ENCODE measurements around the gene ANKRD34B. TPM values are rescaled to one million over a fixed set of nuclear protein-coding genes. Genes with fewer than 3 reads are reported as not detected.

Gene ANKRD34B
- total RNA-seq, 1 experiment from 2014 or later: not detected

- Histone ChIP-seq H3K36me3 (ENCODE audit: control insufficient read depth in 1 of 2, insufficient read depth in 2 of 2, low read length in 2 of 2) (no peaks in the 10 kb centered on the region), H3K9me2 (ENCODE audit: insufficient read depth) (no peaks in the 10 kb centered on the region), H3K27me3 (ENCODE audit: insufficient read depth, low read length) (no peaks in the 10 kb centered on the region), H3K27ac (ENCODE audit: low read depth, low read length) (no peak overlapping the region), H3K4me2 (ENCODE audit: low read length) (no peak overlapping the region), H3K79me2 (ENCODE audit: insufficient read depth, low read length) (no peaks in the 10 kb centered on the region), H2AFZ (ENCODE audit: low read depth, low read length, poor library complexity, severe bottlenecking) (no peak overlapping the region), H3K9me3 (ENCODE audit: control insufficient read depth in 1 of 2, insufficient read depth in 1 of 2, low read depth in 1 of 2, low read length in 2 of 2) (no peaks in the 10 kb centered on the region), H3K4me3 (replicated peaks in 1 of 2; ENCODE audit: low read depth in 1 of 2, low read length in 2 of 2) (no peak overlapping the region), H4K20me1 (ENCODE audit: insufficient read depth) (no peaks in the 10 kb centered on the region), H3K4me1 (ENCODE audit: control insufficient read depth in 1 of 2, insufficient read depth in 2 of 2, low read length in 2 of 2) (no peaks in the 10 kb centered on the region), H3K9ac (ENCODE audit: low read length) (no peak overlapping the region)
- intact Hi-C loops (cut with micrococcal nuclease): no loop called here
- ATAC-seq (no peak), DNase-seq (ENCODE audit: low read depth, low spot score) (no peak)
- ChIA-PET RAD21 (ENCODE audit: low non-redundant PET in 1 of 2, low total read pairs in 2 of 2, uncharacterized antibody in 2 of 2, unreplicated experiment in 2 of 2) (no interaction called here), CTCF (no interaction called here), POLR2A (no interaction called here)
- TF ChIP-seq JUND (IDR thresholded peaks at IDR 0.05) (no peak), EZH2phosphoT487 (IDR thresholded peaks at IDR 0.05; ENCODE audit: borderline replicate concordance) (no peak), TCF7L2 (IDR thresholded peaks at IDR 0.05; ENCODE audit: borderline replicate concordance, extremely low read depth, insufficient read depth, insufficient read length) (no peak), YY1 (IDR thresholded peaks at IDR 0.05; ENCODE audit: extremely low read depth, insufficient replicate concordance, low read depth, low read length) (no peak), SRF (IDR thresholded peaks at IDR 0.05; ENCODE audit: low read depth) (no peak), POLR2A (IDR thresholded peaks at IDR 0.05; ENCODE audit: borderline replicate concordance, extremely low read depth, insufficient read depth, insufficient read length) (no peak), MAX (IDR thresholded peaks at IDR 0.05) (no peak), POLR2AphosphoS5 (IDR thresholded peaks at IDR 0.05; ENCODE audit: low read depth, low read length) (no peak), ZNF274 (IDR thresholded peaks at IDR 0.05; ENCODE audit: low read depth, low read length) (no peak), CBX3 (IDR thresholded peaks at IDR 0.05; ENCODE audit: low read depth) (no peak), SIN3A (IDR thresholded peaks at IDR 0.05; ENCODE audit: low read depth) (no peak), EZH2 (IDR thresholded peaks at IDR 0.05) (no peak), SP1 (IDR thresholded peaks at IDR 0.05; ENCODE audit: low read depth) (no peak), EGR1 (IDR thresholded peaks at IDR 0.05; ENCODE audit: low read depth) (no peak), ELF1 (IDR thresholded peaks at IDR 0.05; ENCODE audit: borderline replicate concordance, low read depth) (no peak), CTCF (IDR thresholded peaks at IDR 0.05 in 2 of 3, conservative IDR thresholded peaks at IDR 0.05 in 1 of 3; ENCODE audit: borderline replicate concordance in 1 of 3, insufficient read depth in 1 of 3, low read depth in 2 of 3, low read length in 2 of 3) (no peak), ATF3 (IDR thresholded peaks at IDR 0.05) (no peak), CEBPB (IDR thresholded peaks at IDR 0.05; ENCODE audit: low read depth) (no peak), RAD21 (IDR thresholded peaks at IDR 0.05; ENCODE audit: low read depth) (no peak)
- BruUV-seq (replicated peaks): no TSS peak
Measured at GRCh38 chr5:80609692-80610091, 39.6 kb upstream of the ANKRD34B start.

All from HCT116 (cell line).